Measurements from ENCODE around the gene OGDH.
A peak's percentile ranks its signal among the peaks of the same experiment; 100 is the strongest.

OGDH gene

GRCh38 chr7:44748948-44749731, 142.7 kb downstream of the OGDH start:
- TF ChIP-seq ZNF565 (CRISPR knock-in tag; conservative IDR thresholded peaks at IDR 0.05; ENCODE audit: low read depth) (0 out of 2 replicates have a peak, but pooled peaks have one; percentile 12), GLIS3 (CRISPR knock-in tag; IDR thresholded peaks at IDR 0.05) (no peak), RARB (CRISPR knock-in tag; IDR thresholded peaks at IDR 0.05) (no peak), ISL1 (CRISPR knock-in tag; IDR thresholded peaks at IDR 0.05) (no peak), POU6F1 (CRISPR knock-in tag; IDR thresholded peaks at IDR 0.05; ENCODE audit: borderline replicate concordance, low read depth) (no peak), SNAI2 (CRISPR knock-in tag; IDR thresholded peaks at IDR 0.05) (peak; percentile 48; the same call in 1 of the 2 replicates)
- ATAC-seq: no peak

GRCh38 chr7:44749992-44750391, 143.6 kb downstream of the OGDH start:
- TF ChIP-seq TCF4 (CRISPR knock-in tag; IDR thresholded peaks at IDR 0.05; ENCODE audit: borderline replicate concordance): no peak
- TF ChIP-seq GLIS3 (CRISPR knock-in tag; IDR thresholded peaks at IDR 0.05): no peak
- ATAC-seq: no peak

GRCh38 chr7:44750424-44750823, 144.0 kb downstream of the OGDH start:
- ATAC-seq: no peak
- TF ChIP-seq PATZ1 (CRISPR knock-in tag; IDR thresholded peaks at IDR 0.05; ENCODE audit: borderline replicate concordance): no peak
- TF ChIP-seq RARB (CRISPR knock-in tag; IDR thresholded peaks at IDR 0.05): no peak
- TF ChIP-seq TSHZ2 (CRISPR knock-in tag; IDR thresholded peaks at IDR 0.05): no peak
- no peak for TF ChIP-seq BACH2 (CRISPR knock-in tag; IDR thresholded peaks at IDR 0.05; ENCODE audit: borderline replicate concordance)
- TF ChIP-seq POU6F1 (CRISPR knock-in tag; IDR thresholded peaks at IDR 0.05; ENCODE audit: borderline replicate concordance, low read depth): no peak
- no peak for TF ChIP-seq ZFP3 (CRISPR knock-in tag; IDR thresholded peaks at IDR 0.05)
- no peak for TF ChIP-seq TCF4 (CRISPR knock-in tag; IDR thresholded peaks at IDR 0.05; ENCODE audit: borderline replicate concordance)

- ATAC-seq: no peak
- TF ChIP-seq ZNF70 (CRISPR knock-in tag; IDR thresholded peaks at IDR 0.05) (no peak), PATZ1 (CRISPR knock-in tag; IDR thresholded peaks at IDR 0.05; ENCODE audit: borderline replicate concordance) (no peak), TOX (CRISPR knock-in tag; IDR thresholded peaks at IDR 0.05; ENCODE audit: borderline replicate concordance) (no peak), ZC3H10 (CRISPR knock-in tag; IDR thresholded peaks at IDR 0.05) (no peak), ZFP30 (CRISPR knock-in tag; IDR thresholded peaks at IDR 0.05) (no peak), OSR1 (CRISPR knock-in tag; IDR thresholded peaks at IDR 0.05) (no peak), SNAI2 (CRISPR knock-in tag; IDR thresholded peaks at IDR 0.05) (no peak), ZFP3 (CRISPR knock-in tag; IDR thresholded peaks at IDR 0.05) (no peak), PPARA (CRISPR knock-in tag; IDR thresholded peaks at IDR 0.05; ENCODE audit: borderline replicate concordance) (no peak)
Observed at GRCh38 chr7:44750921-44751571, 144.6 kb downstream of the OGDH start.
